ENCODE measurements around the gene DYNC2H1.

- TF ChIP-seq CTCF (IDR thresholded peaks at IDR 0.05) (no peak), POLR2A (IDR thresholded peaks at IDR 0.05) (no peak)
Observed at GRCh38 chr11:103465555-103466140, 356.4 kb downstream of the DYNC2H1 start.
